ENCODE measurements around the gene ZNF491.

GRCh38 chr19:11856596-11857250 lies 58.4 kb downstream of the ZNF491 start:
- no peak for TF ChIP-seq EP300 (IDR thresholded peaks at IDR 0.05)
- no peak for TF ChIP-seq POLR2A (IDR thresholded peaks at IDR 0.05)
- no peak for TF ChIP-seq CTCF (IDR thresholded peaks at IDR 0.05)
- TF ChIP-seq POLR2AphosphoS5 (IDR thresholded peaks at IDR 0.05) = no peak

Data from sigmoid colon (tissue), 4 donors.